Stimulated activated CD4-positive, alpha-beta T cell treated with anti-CD3 and anti-CD28 coated beads, TNF-alpha, amount 100 ng/mL, for 24 hours (primary cell): ENCODE results near the gene BECN2.
A peak's percentile ranks its signal among the peaks of the same experiment; 100 is the strongest.
"Not testable (repeated sequence)": the region's sequence is repeated elsewhere in the genome, so short reads cannot be mapped to it uniquely, and the experiment has no call there.

ENCODE experiments used
- DNase-seq, 3 experiments: peaks; one replicate each; pipeline ENCODE4 v3.0.0-alpha.2; 2020; ENCODE audit warnings: low read depth in 3 of 3

Gene BECN2

GRCh38 chr1:241979071-241979470, 21.5 kb downstream of the BECN2 start:
- no peak for DNase-seq

DNA sequence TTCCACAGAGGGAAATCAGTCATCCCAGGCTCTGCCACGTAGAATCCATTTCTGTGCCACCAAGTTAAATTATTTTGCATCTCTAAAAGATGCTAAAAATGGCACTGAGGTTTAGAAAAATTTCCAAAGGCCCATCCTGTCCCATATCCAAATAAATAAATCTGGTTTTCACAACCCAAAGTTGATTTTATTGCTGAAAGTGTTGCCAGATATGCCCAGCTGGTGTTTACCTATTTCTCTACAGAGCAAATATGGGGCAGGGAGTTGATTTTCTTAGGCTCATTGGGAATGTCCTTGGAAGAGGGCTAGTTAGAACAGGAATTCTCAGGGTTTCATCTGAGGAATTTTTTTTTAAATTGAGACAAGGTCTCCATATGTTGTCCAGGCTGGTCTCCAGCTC, 22.4 kb downstream of the BECN2 start:
- no peak for DNase-seq

- DNase-seq: no peak
Observed at GRCh38 chr1:241985787-241986186, 28.2 kb downstream of the BECN2 start.

GRCh38 chr1:241988389-241988930, 30.9 kb downstream of the BECN2 start:
- DNase-seq: not testable (repeated sequence)

- no peak for DNase-seq
Observed at GRCh38 chr1:241990040-241990439, 32.5 kb downstream of the BECN2 start.

GRCh38 chr1:241992734-241993133, 35.2 kb downstream of the BECN2 start:
- no peak for DNase-seq

GRCh38 chr1:241994171-241994570, 36.6 kb downstream of the BECN2 start:
- DNase-seq: no peak

- DNase-seq: no peak
Observed at GRCh38 chr1:241997401-241997998, 39.9 kb downstream of the BECN2 start.

GRCh38 chr1:241998412-241998921, 40.9 kb downstream of the BECN2 start:
- peak; percentile 10 to 51 (median 36) for DNase-seq

DNA sequence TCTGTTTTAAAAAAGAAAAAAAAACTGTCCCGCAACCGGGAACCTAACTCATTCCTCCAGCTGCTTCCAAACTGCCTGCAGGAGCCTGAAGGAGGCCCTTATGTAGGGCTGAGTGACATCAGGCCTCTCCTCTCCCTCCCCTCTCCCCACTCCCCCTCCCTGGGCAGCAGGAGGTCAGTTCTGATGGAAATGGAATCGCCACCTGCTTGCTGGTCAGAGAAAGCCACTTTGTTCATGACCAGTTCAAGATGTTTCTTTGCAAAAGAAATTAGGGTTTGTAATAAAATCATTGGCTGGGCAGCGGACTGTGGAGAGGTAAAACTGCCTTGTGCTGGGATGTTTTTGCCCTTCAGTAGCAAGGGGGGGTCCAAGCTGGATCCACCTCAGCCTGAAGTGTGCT, 41.5 kb downstream of the BECN2 start, which contains the start of gene MAP1LC3C:
MAP1LC3C (minus strand) TSS at position 73 of the 400 bp plus-strand sequence. CDS start 90 bp downstream, outside the sequence.
- no peak for DNase-seq

- no peak for DNase-seq
Observed at GRCh38 chr1:242000434-242000833, 42.9 kb downstream of the BECN2 start.

DNA sequence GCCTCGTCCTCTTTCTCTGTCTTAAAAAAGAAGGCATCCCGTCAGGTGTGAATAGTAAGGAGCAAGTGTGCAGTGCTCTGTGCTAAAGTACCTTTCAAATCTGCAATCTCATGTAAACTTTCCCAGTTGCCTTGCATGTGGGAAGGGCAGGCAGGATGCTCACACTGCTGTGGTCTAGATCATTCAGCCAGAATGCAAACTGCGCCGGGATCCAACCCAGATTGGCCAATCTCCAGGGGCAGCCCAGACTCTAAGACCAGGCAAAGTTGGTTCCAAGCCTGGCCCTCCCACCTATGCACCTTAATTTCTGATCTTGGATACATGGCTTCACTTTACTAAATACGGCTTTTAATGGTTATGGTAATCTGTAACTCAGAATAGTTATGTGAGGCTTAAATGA, 44.5 kb downstream of the BECN2 start:
- no peak for DNase-seq

- DNase-seq: no peak
Observed at GRCh38 chr1:242002510-242002909, 44.9 kb downstream of the BECN2 start.

DNA sequence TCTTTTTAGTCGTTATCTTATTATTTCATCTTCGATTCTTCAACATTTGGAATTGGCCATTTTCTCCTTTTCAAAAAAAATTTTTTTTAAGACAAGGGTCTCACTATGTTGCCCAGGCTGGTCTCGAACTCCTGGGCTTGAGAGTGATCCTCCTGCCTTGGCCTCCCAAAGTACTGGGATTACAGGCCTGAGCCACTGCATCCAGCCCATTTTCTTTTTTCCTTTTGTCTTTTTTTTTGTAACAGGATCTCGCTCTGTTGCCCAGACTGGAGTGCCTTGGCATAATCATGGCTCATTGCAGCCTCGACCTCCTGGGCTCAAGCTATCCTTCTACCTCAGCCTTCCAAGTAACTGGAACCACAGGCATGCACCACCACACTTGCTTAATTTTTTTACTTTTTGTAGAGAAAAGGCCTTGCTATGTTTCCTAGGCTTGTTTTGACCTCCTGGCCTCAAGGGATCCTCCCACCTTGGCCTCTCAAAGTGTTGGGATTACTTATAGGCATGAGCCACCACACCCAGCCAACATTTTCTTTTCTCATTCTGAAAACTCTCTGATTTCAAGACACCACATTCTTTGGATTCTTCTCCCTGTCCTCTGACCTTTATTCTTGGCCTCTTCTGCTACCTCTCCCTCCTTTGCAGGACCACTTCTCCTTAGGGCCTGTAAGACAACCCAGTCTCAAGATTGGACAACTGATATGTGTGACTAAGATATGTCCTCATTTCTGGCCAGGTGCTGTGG, 47.4 kb downstream of the BECN2 start:
- DNase-seq: no peak

- no peak for DNase-seq
Observed at GRCh38 chr1:242005866-242006535, 48.4 kb downstream of the BECN2 start.

GRCh38 chr1:242006976-242007375, 49.4 kb downstream of the BECN2 start:
- DNase-seq: no peak
